Ectodermal cell (in vitro differentiated cells): ENCODE measurements around the gene C1QTNF3. TPM values are rescaled to one million over a fixed set of nuclear protein-coding genes. Genes with fewer than 3 reads are reported as not detected.
"Not testable (repeated sequence)": the region's sequence is repeated elsewhere in the genome, so short reads cannot be mapped to it uniquely, and the experiment has no call there.

Experiments
- H3K27ac ChIP-seq: 2 replicates; pipeline ENCODE4 v1.7.0; 2013; ENCODE audit warnings: mild to moderate bottlenecking, low read depth, low read length; ENCODE audit not compliant: insufficient read depth, poor library complexity, severe bottlenecking
- H3K27me3 ChIP-seq: 2 replicates; pipeline ENCODE4 v1.7.0; 2013; ENCODE audit warnings: mild to moderate bottlenecking, low read length; ENCODE audit not compliant: insufficient read depth, control insufficient read depth, poor library complexity, severe bottlenecking
- H3K36me3 ChIP-seq: one replicate; pipeline ENCODE4 v1.7.0; 2013; ENCODE audit warnings: low read length; ENCODE audit not compliant: control insufficient read depth, insufficient read depth
- H3K4me1 ChIP-seq: one replicate; pipeline ENCODE4 v1.7.0; 2013; ENCODE audit warnings: low read length; ENCODE audit not compliant: control insufficient read depth, insufficient read depth
- H3K4me3 ChIP-seq: 2 replicates; pipeline ENCODE4 v1.7.0; 2013; ENCODE audit warnings: low read depth, low read length, control low read depth; ENCODE audit not compliant: insufficient read depth
- H3K9me3 ChIP-seq: 2 replicates; pipeline ENCODE4 v1.7.0; 2013; ENCODE audit warnings: mild to moderate bottlenecking, low read length, moderate library complexity; ENCODE audit not compliant: control insufficient read depth
- WGBS, 2 experiments: methylation state at CpG; one replicate each; pipeline ENCODE4 v1.1.7; 2013; ENCODE audit warnings: missing lambda C conversion rate in 2 of 2; 5-methylcytosine and 5-hydroxymethylcytosine counted together
- polyA plus RNA-seq, 4 experiments: library from polyadenylated mRNA; stranded (reverse); fragments of 50-300 nt; gene quantifications; one replicate each; pipeline ENCODE4 v1.2.3, GENCODE V29; 2013

C1QTNF3 gene
- 4.5 TPM for polyA plus RNA-seq (2013, experiment 1 of 4)
- polyA plus RNA-seq (2013, experiment 2 of 4) = 3.0 TPM
- 2.8 TPM for polyA plus RNA-seq (2013, experiment 3 of 4)
- 3.1 TPM for polyA plus RNA-seq (2013, experiment 4 of 4)

DNA sequence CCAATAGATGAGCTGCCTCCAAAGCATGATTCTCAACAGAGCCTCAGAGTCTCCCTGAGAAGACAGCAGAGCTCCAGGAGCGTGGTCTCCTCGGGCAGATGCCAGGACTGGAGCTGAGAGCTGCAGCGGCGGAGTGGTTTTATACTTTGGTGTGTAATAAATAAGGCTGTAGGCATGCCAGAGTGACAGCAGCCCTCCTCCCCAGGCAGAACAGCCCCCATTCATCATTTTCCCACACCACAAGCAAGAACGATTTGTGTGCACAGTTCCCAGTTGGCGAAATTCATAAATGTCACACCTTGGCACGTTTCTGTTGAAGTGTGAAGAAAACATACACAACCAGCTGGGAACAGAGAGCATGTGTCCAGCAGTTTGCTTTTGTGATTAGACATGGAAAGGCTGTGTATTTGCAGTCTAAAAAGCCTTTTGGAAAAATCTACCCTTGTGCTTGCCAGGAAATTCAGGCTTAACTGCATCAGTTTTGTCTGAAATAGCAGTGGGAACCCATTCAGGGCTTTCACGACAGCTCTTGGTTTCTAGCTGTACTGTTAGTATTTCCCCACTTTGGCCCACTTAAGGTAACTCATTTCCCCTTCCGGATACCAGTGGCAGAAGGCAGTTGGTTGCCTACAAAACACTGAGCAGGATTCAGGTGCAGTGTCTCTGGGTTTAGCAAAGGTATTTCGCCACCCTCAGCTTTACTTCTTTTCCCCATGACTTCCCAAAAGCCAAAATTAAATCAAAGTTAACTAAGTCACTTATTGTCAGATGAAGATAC is at the start of gene C1QTNF3:
TSS of gene C1QTNF3 (minus strand) at position 115 of the 778 bp plus-strand sequence. CDS start at position 27, 88 bp downstream.
- Histone ChIP-seq H3K36me3 (no peaks in the 10 kb centered on the region), H3K4me1 (no peaks in the 10 kb centered on the region), H3K9me3 (no peaks in the 10 kb centered on the region), H3K4me3 (no peak within 1 kb of the TSS), H3K27ac (no peak within 1 kb of the TSS), H3K27me3 (no peaks in the 10 kb centered on the region)
- WGBS, 2 experiments = 93% methylated on average over 8 to 10 of the region's 10 CpGs

DNA sequence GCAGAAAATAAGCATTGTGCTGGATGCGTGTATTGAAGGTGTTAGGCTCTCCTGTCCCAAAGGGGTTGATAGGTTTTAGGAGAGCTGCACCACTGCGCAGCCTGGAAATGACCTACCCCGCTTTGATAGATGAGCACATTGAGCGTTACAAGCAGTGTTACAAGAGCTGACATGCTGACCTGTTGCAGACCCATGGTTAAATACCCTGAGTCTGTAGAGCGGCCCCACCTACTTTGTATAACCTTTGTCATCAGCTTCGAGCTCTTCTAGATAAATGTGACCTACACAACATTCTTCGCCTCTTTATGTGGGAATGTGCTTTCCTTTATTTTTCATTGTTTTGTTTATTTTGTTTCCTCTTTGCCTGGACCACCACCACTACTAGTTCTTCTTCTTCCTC is 48.0 kb upstream of the C1QTNF3 start:
- not testable (repeated sequence) for H3K27me3 ChIP-seq, H3K9me3 ChIP-seq, H3K4me1 ChIP-seq, H3K36me3 ChIP-seq, H3K4me3 ChIP-seq, H3K27ac ChIP-seq
- 83 to 95% methylated on average over 5 to 6 of the region's 7 CpGs for WGBS, 2 experiments

DNA sequence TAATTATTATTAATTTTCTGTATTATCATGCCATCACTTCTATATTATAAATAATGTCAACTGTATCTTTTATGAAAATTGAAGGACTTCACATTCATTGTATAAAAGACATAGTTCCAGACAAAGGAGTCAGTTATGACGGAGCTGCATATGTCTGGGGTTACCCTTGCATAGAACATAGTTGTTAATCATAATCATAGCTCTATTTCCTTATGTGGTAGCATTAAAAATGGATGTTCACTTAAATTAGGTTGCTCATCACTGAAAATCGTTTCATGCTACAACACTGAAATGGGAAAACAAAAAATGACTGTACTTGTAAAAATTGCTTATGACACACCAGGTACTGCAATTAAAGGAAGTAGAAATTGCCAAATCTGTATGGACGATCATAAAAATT is 46.8 kb upstream of the C1QTNF3 start:
- not testable (repeated sequence) for H3K27ac ChIP-seq, H3K36me3 ChIP-seq, H3K9me3 ChIP-seq, H3K4me1 ChIP-seq, H3K4me3 ChIP-seq, H3K27me3 ChIP-seq
- WGBS, 2 experiments = 93% methylated on average over 2 of the region's 3 CpGs; no CpG with 5 or more reads in 1 of the 2 experiments

DNA sequence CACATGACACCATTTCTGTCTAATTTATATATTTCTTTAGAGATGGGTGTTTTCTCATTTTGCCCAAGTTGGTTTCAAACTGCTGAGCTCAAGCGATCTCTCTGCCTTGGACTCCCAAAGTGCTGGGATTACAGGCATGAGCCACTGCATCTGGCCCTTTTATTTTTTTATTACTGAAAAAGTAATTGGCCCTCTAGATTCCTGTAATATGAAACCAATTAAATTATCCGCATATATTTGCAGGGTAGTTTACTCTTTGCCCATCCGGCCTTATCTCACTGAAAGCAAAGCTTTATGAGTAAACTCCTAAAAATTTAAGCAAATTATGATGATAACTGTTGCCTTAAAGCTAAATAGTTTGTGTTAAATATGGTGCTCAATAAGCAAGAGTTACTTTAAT is 44.7 kb upstream of the C1QTNF3 start:
- not testable (repeated sequence) for H3K27ac ChIP-seq, H3K4me1 ChIP-seq, H3K27me3 ChIP-seq, H3K9me3 ChIP-seq, H3K36me3 ChIP-seq, H3K4me3 ChIP-seq
- WGBS, 2 experiments = 95 to 100% methylated on average over 1 of the region's 3 CpGs

- H3K27me3 ChIP-seq, H3K4me1 ChIP-seq, H3K27ac ChIP-seq, H3K9me3 ChIP-seq, H3K4me3 ChIP-seq, H3K36me3 ChIP-seq: not testable (repeated sequence)
- 100% methylated on average over 1 of the region's 4 CpGs for WGBS, 2 experiments
These were observed 40.9 kb upstream of the C1QTNF3 start for GRCh38 chr5:34083898-34084297.

DNA sequence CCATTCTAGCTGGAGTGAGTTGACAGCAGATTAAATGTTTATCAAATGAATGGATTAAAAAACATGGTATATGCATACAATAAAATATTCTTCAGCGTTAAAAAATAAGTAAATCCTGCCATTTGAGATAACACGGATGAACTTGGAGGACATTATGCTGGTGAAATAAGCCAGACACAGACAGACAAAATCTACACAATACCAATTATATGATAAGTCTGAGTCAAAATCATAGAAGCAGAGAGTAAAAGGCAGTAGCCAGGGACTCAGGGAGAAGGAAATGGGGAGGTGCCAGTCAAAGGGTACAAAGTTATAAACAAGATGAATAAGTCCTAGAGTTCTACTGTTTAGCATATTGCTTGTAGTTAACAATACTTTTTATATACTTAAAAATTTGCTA is 36.5 kb upstream of the C1QTNF3 start:
- not testable (repeated sequence) for H3K27ac ChIP-seq, H3K36me3 ChIP-seq, H3K27me3 ChIP-seq, H3K9me3 ChIP-seq, H3K4me1 ChIP-seq, H3K4me3 ChIP-seq
- no CpG with 5 or more reads among the region's 2 CpGs for WGBS, 2 experiments

DNA sequence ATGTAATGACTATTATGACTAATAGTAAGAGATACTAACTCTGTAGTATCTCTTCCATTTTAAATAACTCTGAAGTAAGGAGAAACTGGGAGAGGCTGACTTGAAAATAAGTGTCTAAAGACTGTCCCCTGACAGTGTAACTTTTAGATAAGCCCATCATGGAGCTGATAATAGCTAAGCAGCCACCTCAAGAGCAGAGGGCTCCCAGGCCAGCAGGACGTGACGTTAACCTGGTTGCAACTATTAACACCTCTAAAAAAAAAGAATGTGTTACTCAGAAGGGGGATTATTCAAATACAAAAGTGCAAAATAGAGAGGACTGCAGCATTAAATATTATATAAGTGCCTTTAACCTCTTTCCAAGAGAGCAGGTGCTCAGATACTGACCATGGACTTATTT is 34.6 kb upstream of the C1QTNF3 start:
- not testable (repeated sequence) for H3K27ac ChIP-seq, H3K27me3 ChIP-seq, H3K4me1 ChIP-seq, H3K9me3 ChIP-seq, H3K36me3 ChIP-seq, H3K4me3 ChIP-seq
- WGBS, 2 experiments = no CpG with 5 or more reads among the region's 2 CpGs

GRCh38 chr5:34076719-34077364 is 33.8 kb upstream of the C1QTNF3 start:
- not testable (repeated sequence) for H3K4me3 ChIP-seq, H3K27me3 ChIP-seq, H3K27ac ChIP-seq, H3K9me3 ChIP-seq, H3K4me1 ChIP-seq, H3K36me3 ChIP-seq
- 93% methylated on average over 1 of the region's 5 CpGs; no CpG with 5 or more reads in 1 of the 2 experiments for whole genome bisulfite sequencing, 2 experiments

- H3K36me3 ChIP-seq, H3K4me1 ChIP-seq, H3K27me3 ChIP-seq, H3K4me3 ChIP-seq, H3K9me3 ChIP-seq, H3K27ac ChIP-seq: not testable (repeated sequence)
- 67 to 96% methylated on average over 1 to 3 of the region's 3 CpGs for WGBS, 2 experiments
These were observed 31.5 kb upstream of the C1QTNF3 start for GRCh38 chr5:34074472-34074871.

DNA sequence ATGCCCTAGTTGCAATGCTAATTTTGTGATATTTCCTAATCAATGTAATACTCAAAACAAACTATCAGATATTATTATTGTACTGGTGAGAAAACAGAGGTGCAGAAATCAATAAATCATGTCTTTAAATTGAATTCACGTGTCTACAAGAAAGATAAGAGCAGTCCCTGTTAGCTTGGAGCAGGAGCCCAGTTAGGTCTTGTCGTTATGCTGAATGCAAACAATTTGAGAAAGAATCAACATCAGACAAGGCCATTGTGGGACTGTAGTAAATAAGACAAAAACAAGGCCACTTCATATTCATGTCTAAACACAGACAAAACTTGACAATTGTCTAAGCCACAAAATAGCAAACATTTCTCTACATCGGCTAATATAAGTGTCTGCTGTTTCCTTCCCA is 31.1 kb upstream of the C1QTNF3 start:
- not testable (repeated sequence) for H3K4me1 ChIP-seq
- 81 to 100% methylated on average over 1 to 2 of the region's 3 CpGs for WGBS, 2 experiments

More for the DNA sequence above, 31.1 kb upstream of the C1QTNF3 start:
- H3K27me3 ChIP-seq, H3K36me3 ChIP-seq, H3K27ac ChIP-seq, H3K9me3 ChIP-seq, H3K4me3 ChIP-seq: not testable (repeated sequence)
